Smooth muscle cell of bladder (primary cell): Measurements from ENCODE around the gene SEC24A. TPM values are rescaled to one million over a fixed set of nuclear protein-coding genes. Genes with fewer than 3 reads are reported as not detected.

Experiments
- total RNA-seq: library from RNA; depleted of rRNA; stranded (reverse); fragments of >200 nt; gene quantifications from 2 replicates; pipeline ENCODE4 v1.2.3, GENCODE V29; 2014

Gene SEC24A
- 16.9 and 21.0 TPM in 2 replicates for total RNA-seq

GRCh38 chr5:134648425-134649162, at the start of gene SEC24A:
SEC24A (plus strand) TSS chr5:134648785; CDS start chr5:134649077, 292 bp downstream.

GRCh38 chr5:134738133-134738962, 89.8 kb downstream of the SEC24A start, which contains the start of gene CAMLG:
CAMLG (plus strand) TSS chr5:134738548; CDS start chr5:134738621, 73 bp downstream.

GRCh38 chr5:134758504-134759341, 110.1 kb downstream of the SEC24A start, which contains the start of gene DDX46:
DDX46 (plus strand) TSS chr5:134758779; CDS start chr5:134758939, 160 bp downstream.

Other genes with a start within 250 kb of the SEC24A start
- gene CDKN2AIPNL, start 236.9 kb upstream of the SEC24A start, total RNA-seq = 23.8 and 29.9 TPM in 2 replicates
- 18.6 and 19.7 TPM in 2 replicates for gene JADE2, start 123.1 kb upstream of the SEC24A start, total RNA-seq
- 77.4 and 108 TPM in 2 replicates for gene SAR1B, start 16.0 kb upstream of the SEC24A start, total RNA-seq
- 46.4 and 48.2 TPM in 2 replicates for gene CAMLG, start 89.8 kb downstream of the SEC24A start, total RNA-seq
- gene DDX46, start 110.0 kb downstream of the SEC24A start, total RNA-seq = 14.8 and 14.9 TPM in 2 replicates
- gene C5orf24, start 197.2 kb downstream of the SEC24A start, total RNA-seq = 28.4 and 32.3 TPM in 2 replicates
- 141 and 192 TPM in 2 replicates for gene TXNDC15, start 225.6 kb downstream of the SEC24A start, total RNA-seq